CD4-positive, alpha-beta T cell treated with Interleukin-17A for 1 hour (primary cell): ENCODE results near the gene METAP1.
"Not testable (repeated sequence)": the region's sequence is repeated elsewhere in the genome, so short reads cannot be mapped to it uniquely, and the experiment has no call there.

ENCODE experiments used
- DNase-seq: peaks from one replicate; pipeline ENCODE4 v3.0.0-alpha.2; 2020

Gene METAP1

GRCh38 chr4:98995183-98996055, at the start of gene METAP1:
Gene METAP1 (plus strand): TSS chr4:98995721. CDS start chr4:98995754, 33 bp downstream.
- peak; percentile 97 for DNase-seq

GRCh38 chr4:98946359-98946758, 49.2 kb upstream of the METAP1 start:
- DNase-seq = no peak

GRCh38 chr4:98950925-98951324, 44.6 kb upstream of the METAP1 start:
- DNase-seq = no peak

- DNase-seq = no peak
Measured at GRCh38 chr4:98951710-98952109, 43.8 kb upstream of the METAP1 start.

- no peak for DNase-seq
Measured at GRCh38 chr4:98955229-98955628, 40.3 kb upstream of the METAP1 start.

GRCh38 chr4:98958065-98958464, 37.5 kb upstream of the METAP1 start:
- DNase-seq = no peak

- no peak for DNase-seq
Measured at GRCh38 chr4:98959411-98959810, 36.1 kb upstream of the METAP1 start.

GRCh38 chr4:98961770-98962169, 33.8 kb upstream of the METAP1 start:
- DNase-seq = no peak

- no peak for DNase-seq
Measured at GRCh38 chr4:98963538-98964433, 31.7 kb upstream of the METAP1 start.

GRCh38 chr4:98966926-98967325, 28.6 kb upstream of the METAP1 start:
- DNase-seq = no peak

- DNase-seq = no peak
Measured at GRCh38 chr4:98967786-98968329, 27.7 kb upstream of the METAP1 start.

GRCh38 chr4:98969878-98970785, 25.4 kb upstream of the METAP1 start:
- no peak for DNase-seq

- no peak for DNase-seq
Measured at GRCh38 chr4:98976716-98977115, 18.8 kb upstream of the METAP1 start.

- DNase-seq = no peak
Measured at GRCh38 chr4:98977557-98977956, 18.0 kb upstream of the METAP1 start.

- DNase-seq = no peak
Measured at GRCh38 chr4:98987720-98988119, 7.8 kb upstream of the METAP1 start.

- DNase-seq = not testable (repeated sequence)
Measured at GRCh38 chr4:98992835-98993234, 2.7 kb upstream of the METAP1 start.

GRCh38 chr4:98993419-98994071, 2.0 kb upstream of the METAP1 start:
- DNase-seq = no peak

- no peak for DNase-seq
Measured at GRCh38 chr4:98994474-98995182, 893 bp upstream of the METAP1 start.

- DNase-seq = no peak
Measured at GRCh38 chr4:98996056-98996764, 689 bp downstream of the METAP1 start.

GRCh38 chr4:98996765-98997068, 1.2 kb downstream of the METAP1 start:
- no peak for DNase-seq

GRCh38 chr4:98997166-98997565, 1.6 kb downstream of the METAP1 start:
- no peak for DNase-seq
